ENCODE measurements around the gene LAMC2. TPM values are rescaled to one million over a fixed set of nuclear protein-coding genes. Genes with fewer than 3 reads are reported as not detected.

The LAMC2 gene
- total RNA-seq, 1 donor from 2014 or later = 0.36 TPM

- peaks cover 14% of the 10 kb centered on the region for H3K4me1 Mint-ChIP-seq
- Histone ChIP-seq H2AFZ (replicated peaks) (no peak overlapping the region), H4K20me1 (ENCODE audit: low read depth) (no peaks in the 10 kb centered on the region), H3K27me3 (no peaks in the 10 kb centered on the region), H3K27ac (no peak overlapping the region), H3K4me2 (no peak overlapping the region), H3K9ac (no peak overlapping the region), H3K36me3 (no peaks in the 10 kb centered on the region), H3K79me2 (ENCODE audit: low read depth) (no peaks in the 10 kb centered on the region), H3K9me3 (ENCODE audit: low read depth) (no peaks in the 10 kb centered on the region), H3K4me3 (no peak overlapping the region), H3F3A (ENCODE audit: low read depth) (no peaks in the 10 kb centered on the region), H3K4me1 (peaks cover 8% of the 10 kb centered on the region)
- no peak for TF ChIP-seq EZH2phosphoT487 (IDR thresholded peaks at IDR 0.05)
- no peak for TF ChIP-seq CTCF (IDR thresholded peaks at IDR 0.05)
- TF ChIP-seq EZH2 (IDR thresholded peaks at IDR 0.05) = no peak
- no peak overlapping the region for H3K4me3 Mint-ChIP-seq
- H3K27me3 Mint-ChIP-seq (ENCODE audit: insufficient read depth, low read depth) = no peaks in the 10 kb centered on the region
- no peaks in the 10 kb centered on the region for H3K36me3 Mint-ChIP-seq
- H3K9me3 Mint-ChIP-seq = peaks cover 2% of the 10 kb centered on the region
- DNase-seq (ENCODE audit: low spot score) = no peak
- no peak overlapping the region for H3K27ac Mint-ChIP-seq
Measured at GRCh38 chr1:183197762-183198161, 11.7 kb downstream of the LAMC2 start.

- peaks cover 14% of the 10 kb centered on the region for H3K4me1 Mint-ChIP-seq
- peaks cover 8% of the 10 kb centered on the region for H3K4me1 ChIP-seq
- no peak overlapping the region for H3K4me3 ChIP-seq
- no peaks in the 10 kb centered on the region for H3K27me3 Mint-ChIP-seq (ENCODE audit: insufficient read depth, low read depth)
- H3K4me2 ChIP-seq = no peak overlapping the region
- H3K9me3 ChIP-seq (ENCODE audit: low read depth) = no peaks in the 10 kb centered on the region
- no peak overlapping the region for H2AFZ ChIP-seq (replicated peaks)
- DNase-seq (ENCODE audit: low spot score) = no peak
- H3F3A ChIP-seq (ENCODE audit: low read depth) = no peaks in the 10 kb centered on the region
- H3K36me3 ChIP-seq = no peaks in the 10 kb centered on the region
- H3K27ac ChIP-seq = no peak overlapping the region
- no peak for TF ChIP-seq EZH2phosphoT487 (IDR thresholded peaks at IDR 0.05)
- TF ChIP-seq EZH2 (IDR thresholded peaks at IDR 0.05) = no peak
- no peak for TF ChIP-seq CTCF (IDR thresholded peaks at IDR 0.05)
- H3K9ac ChIP-seq = no peak overlapping the region
- H3K9me3 Mint-ChIP-seq = peaks cover 1% of the 10 kb centered on the region
- no peak overlapping the region for H3K27ac Mint-ChIP-seq
- H3K27me3 ChIP-seq = no peaks in the 10 kb centered on the region
- no peak overlapping the region for H3K4me3 Mint-ChIP-seq
- no peaks in the 10 kb centered on the region for H3K79me2 ChIP-seq (ENCODE audit: low read depth)
- no peaks in the 10 kb centered on the region for H3K36me3 Mint-ChIP-seq
- no peaks in the 10 kb centered on the region for H4K20me1 ChIP-seq (ENCODE audit: low read depth)
Measured at GRCh38 chr1:183198463-183198862, 12.4 kb downstream of the LAMC2 start.

GRCh38 chr1:183199304-183199703 lies 13.2 kb downstream of the LAMC2 start:
- peaks cover 14% of the 10 kb centered on the region for H3K4me1 Mint-ChIP-seq
- no peak overlapping the region for H3K4me3 ChIP-seq
- H3K27me3 ChIP-seq = no peaks in the 10 kb centered on the region
- H3K27ac Mint-ChIP-seq = no peak overlapping the region
- H3K79me2 ChIP-seq (ENCODE audit: low read depth) = no peaks in the 10 kb centered on the region
- H3K9ac ChIP-seq = no peak overlapping the region
- H3K4me2 ChIP-seq = no peak overlapping the region
- no peak for TF ChIP-seq EZH2 (IDR thresholded peaks at IDR 0.05)
- no peak for TF ChIP-seq EZH2phosphoT487 (IDR thresholded peaks at IDR 0.05)
- TF ChIP-seq CTCF (IDR thresholded peaks at IDR 0.05) = no peak
- no peak overlapping the region for H3K4me3 Mint-ChIP-seq
- no peaks in the 10 kb centered on the region for H4K20me1 ChIP-seq (ENCODE audit: low read depth)
- no peaks in the 10 kb centered on the region for H3K27me3 Mint-ChIP-seq (ENCODE audit: insufficient read depth, low read depth)
- no peak for DNase-seq (ENCODE audit: low spot score)
- H2AFZ ChIP-seq (replicated peaks) = no peak overlapping the region
- no peak overlapping the region for H3K27ac ChIP-seq
- H3F3A ChIP-seq (ENCODE audit: low read depth) = no peaks in the 10 kb centered on the region
- no peaks in the 10 kb centered on the region for H3K36me3 Mint-ChIP-seq
- peaks cover 8% of the 10 kb centered on the region for H3K4me1 ChIP-seq
- H3K9me3 Mint-ChIP-seq = no peaks in the 10 kb centered on the region
- no peaks in the 10 kb centered on the region for H3K36me3 ChIP-seq
- no peaks in the 10 kb centered on the region for H3K9me3 ChIP-seq (ENCODE audit: low read depth)

All from neural progenitor cell (in vitro differentiated cells).